ENCODE data around the gene CNNM2. TPM values are rescaled to one million over a fixed set of nuclear protein-coding genes. Genes with fewer than 3 reads are reported as not detected.
"Not testable (repeated sequence)": the region's sequence is repeated elsewhere in the genome, so short reads cannot be mapped to it uniquely, and the experiment has no call there.

CNNM2 gene
- total RNA-seq, 2 donors from 2014 or later: 3.7 to 3.9 TPM

- ATAC-seq; intact Hi-C loops (cut with DNase I); DNase-seq: not testable (repeated sequence)
These were observed 82.0 kb downstream of the CNNM2 start for GRCh38 chr10:103000050-103000449.

GRCh38 chr10:103007017-103007416 lies 88.9 kb downstream of the CNNM2 start:
- no peak for DNase-seq
- no peak for ATAC-seq
- intact Hi-C loops (cut with DNase I): no loop called here

- ATAC-seq (no peak), DNase-seq (no peak)
- intact Hi-C loops (cut with DNase I): no loop called here
These were observed 95.3 kb downstream of the CNNM2 start for GRCh38 chr10:103013416-103013815.

- intact Hi-C loops (cut with DNase I): no loop called here
- ATAC-seq (no peak), DNase-seq (no peak)
These were observed 101.3 kb downstream of the CNNM2 start for GRCh38 chr10:103019425-103019824.

- DNase-seq (no peak), ATAC-seq (no peak)
- intact Hi-C loops (cut with DNase I): no loop called here
These were observed 103.2 kb downstream of the CNNM2 start for GRCh38 chr10:103021150-103021899.

GRCh38 chr10:103021900-103022293 lies 103.8 kb downstream of the CNNM2 start:
- ATAC-seq: no peak
- intact Hi-C loops (cut with DNase I): no loop called here
- DNase-seq: no peak

GRCh38 chr10:103025696-103026095 lies 107.6 kb downstream of the CNNM2 start:
- ATAC-seq (no peak), DNase-seq (no peak)
- intact Hi-C loops (cut with DNase I): no loop called here

GRCh38 chr10:103038570-103038969 lies 120.5 kb downstream of the CNNM2 start:
- DNase-seq: no peak
- no peak for ATAC-seq

GRCh38 chr10:103040418-103040817 lies 122.3 kb downstream of the CNNM2 start:
- intact Hi-C loops (cut with DNase I): no loop called here
- no peak for DNase-seq
- ATAC-seq: no peak

More at GRCh38 chr10:103038570-103038969, 120.5 kb downstream of the CNNM2 start:
- intact Hi-C loops (cut with DNase I): no loop called here

- intact Hi-C loops (cut with DNase I): no loop called here
- DNase-seq: no peak
- no peak for ATAC-seq
These were observed 123.3 kb downstream of the CNNM2 start for GRCh38 chr10:103041391-103041790.

- ATAC-seq (no peak), DNase-seq (no peak)
- intact Hi-C loops (cut with DNase I): no loop called here
These were observed 124.0 kb downstream of the CNNM2 start for GRCh38 chr10:103042129-103042528.

- no peak for ATAC-seq
- no peak for DNase-seq
- intact Hi-C loops (cut with DNase I): no loop called here
These were observed 124.8 kb downstream of the CNNM2 start for GRCh38 chr10:103042908-103043307.

- intact Hi-C loops (cut with DNase I): no loop called here
- DNase-seq (no peak), ATAC-seq (peak in 1 of 2 donors; percentile 44)
These were observed 126.9 kb downstream of the CNNM2 start for GRCh38 chr10:103044942-103045489.

GRCh38 chr10:103045961-103046360 lies 127.9 kb downstream of the CNNM2 start:
- intact Hi-C loops (cut with DNase I): no loop called here
- DNase-seq: no peak
- no peak for ATAC-seq

- DNase-seq: no peak
- intact Hi-C loops (cut with DNase I): no loop called here
- ATAC-seq: no peak
These were observed 129.3 kb downstream of the CNNM2 start for GRCh38 chr10:103047381-103047780.

GRCh38 chr10:103049237-103049636 lies 131.1 kb downstream of the CNNM2 start:
- intact Hi-C loops (cut with DNase I): no loop called here
- no peak for DNase-seq
- ATAC-seq: no peak

- intact Hi-C loops (cut with DNase I): no loop called here
- DNase-seq (peak; percentile 63), ATAC-seq (peak; percentile 90 to 95)
These were observed 135.8 kb downstream of the CNNM2 start for GRCh38 chr10:103053659-103054581.

- ATAC-seq: no peak
- no peak for DNase-seq
- intact Hi-C loops (cut with DNase I): no loop called here
These were observed 136.5 kb downstream of the CNNM2 start for GRCh38 chr10:103054621-103055020.

- ATAC-seq (no peak), DNase-seq (no peak)
- intact Hi-C loops (cut with DNase I): no loop called here
These were observed 137.0 kb downstream of the CNNM2 start for GRCh38 chr10:103055105-103055504.

GRCh38 chr10:103058034-103058433 lies 139.9 kb downstream of the CNNM2 start:
- peak; percentile 40 to 42 for ATAC-seq
- intact Hi-C loops (cut with DNase I): no loop called here
- DNase-seq: no peak
